Uterus (tissue), 2 donors: Measurements from ENCODE around the gene AEBP1.

Experiments used
- CTCF ChIP-seq, 4 experiments: fragments of 200-600 bp in 2 of 4; fragments of 450-650 bp in 2 of 4; sonication (generic) in 2 of 4; IDR thresholded peaks; one replicate each; pipeline ENCODE4 v1.5.1; 2016 to 2019; ENCODE audit warnings: antibody characterized with exemption in 4 of 4, mild to moderate bottlenecking in 2 of 4, moderate library complexity in 1 of 4
- POLR2A ChIP-seq, 2 donors: fragments of 450-650 bp; IDR thresholded peaks; one replicate each; pipeline ENCODE4 v1.6.1; 2016; ENCODE audit warnings: antibody characterized with exemption in 2 of 2, mild to moderate bottlenecking in 1 of 2, moderate library complexity in 1 of 2

- TF ChIP-seq POLR2A (IDR thresholded peaks at IDR 0.05) (no peak), CTCF (IDR thresholded peaks at IDR 0.05) (no peak)
Observed at GRCh38 chr7:44084701-44085100, 19.4 kb upstream of the AEBP1 start.
